GM12873 (cell line): Measurements from ENCODE around the gene NUP50.

Experiments
- TF ChIP-seq, protein P1 (sequence below): IDR thresholded peaks from 2 replicates; pipeline ENCODE4 v1.5.1; 2012; ENCODE audit warnings: low read depth, mild to moderate bottlenecking, moderate library complexity, low read length, control low read depth; ENCODE audit not compliant: insufficient read depth; ENCODE audit errors: missing control alignments

The NUP50 gene

DNA sequence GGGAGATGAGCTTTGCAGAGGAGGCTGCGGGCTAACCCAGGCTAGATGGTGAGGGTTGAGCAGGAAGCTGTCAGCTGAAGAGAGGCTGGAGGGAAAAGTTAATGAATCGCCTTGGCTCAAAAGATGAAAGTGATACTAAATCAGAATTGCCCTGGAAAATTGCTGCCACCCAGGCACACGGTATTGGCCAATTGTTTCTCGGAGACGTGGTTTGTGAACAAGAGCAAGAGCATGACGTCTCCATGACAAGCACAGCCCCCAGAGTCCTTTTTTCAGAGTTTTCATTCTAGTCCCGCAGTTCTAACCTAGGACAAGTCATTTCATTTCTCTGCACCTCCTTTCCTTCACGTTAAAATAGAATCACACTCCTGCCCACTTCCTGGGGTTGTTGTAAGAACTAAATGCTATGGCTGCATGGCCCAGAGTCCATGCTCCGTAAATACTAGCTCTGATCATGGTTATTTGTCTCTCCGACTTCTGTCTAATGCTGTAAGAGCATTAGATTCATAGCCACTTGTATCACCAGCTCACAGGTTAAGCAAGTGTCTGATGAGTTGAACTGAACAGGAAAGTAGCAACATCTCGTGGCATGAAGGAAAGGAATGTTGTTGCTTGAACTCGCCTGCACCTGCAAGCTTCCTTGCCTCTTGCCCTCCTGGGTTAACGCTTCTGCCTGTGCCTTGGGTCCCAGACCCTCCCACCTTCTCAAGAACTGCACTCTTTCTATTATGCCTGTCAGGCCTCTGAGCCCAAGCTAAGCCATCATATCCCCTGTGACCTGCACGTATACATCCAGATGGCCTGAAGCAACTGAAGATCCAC, 33.8 kb upstream of the NUP50 start:
- TF ChIP-seq, protein P1, sequence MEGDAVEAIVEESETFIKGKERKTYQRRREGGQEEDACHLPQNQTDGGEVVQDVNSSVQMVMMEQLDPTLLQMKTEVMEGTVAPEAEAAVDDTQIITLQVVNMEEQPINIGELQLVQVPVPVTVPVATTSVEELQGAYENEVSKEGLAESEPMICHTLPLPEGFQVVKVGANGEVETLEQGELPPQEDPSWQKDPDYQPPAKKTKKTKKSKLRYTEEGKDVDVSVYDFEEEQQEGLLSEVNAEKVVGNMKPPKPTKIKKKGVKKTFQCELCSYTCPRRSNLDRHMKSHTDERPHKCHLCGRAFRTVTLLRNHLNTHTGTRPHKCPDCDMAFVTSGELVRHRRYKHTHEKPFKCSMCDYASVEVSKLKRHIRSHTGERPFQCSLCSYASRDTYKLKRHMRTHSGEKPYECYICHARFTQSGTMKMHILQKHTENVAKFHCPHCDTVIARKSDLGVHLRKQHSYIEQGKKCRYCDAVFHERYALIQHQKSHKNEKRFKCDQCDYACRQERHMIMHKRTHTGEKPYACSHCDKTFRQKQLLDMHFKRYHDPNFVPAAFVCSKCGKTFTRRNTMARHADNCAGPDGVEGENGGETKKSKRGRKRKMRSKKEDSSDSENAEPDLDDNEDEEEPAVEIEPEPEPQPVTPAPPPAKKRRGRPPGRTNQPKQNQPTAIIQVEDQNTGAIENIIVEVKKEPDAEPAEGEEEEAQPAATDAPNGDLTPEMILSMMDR, result no peak

DNA sequence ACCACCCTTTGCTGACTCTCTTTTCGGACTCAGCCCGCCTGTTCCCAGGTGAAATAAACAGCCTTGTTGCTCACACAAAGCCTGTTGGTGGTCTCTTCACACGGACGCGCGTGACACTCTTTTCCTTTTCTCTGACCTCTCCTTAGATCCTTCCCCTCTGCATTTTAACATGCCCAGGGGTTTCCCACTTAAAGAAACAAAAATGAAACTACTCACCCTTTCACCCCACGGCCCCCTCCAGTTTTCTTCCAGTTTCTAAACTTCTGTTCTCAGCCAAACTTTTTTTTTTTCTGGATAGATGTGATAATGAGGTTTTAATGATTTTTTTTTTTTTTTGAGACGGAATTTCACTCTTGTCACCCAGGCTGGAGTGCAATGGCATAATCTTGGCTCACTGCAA, 32.8 kb upstream of the NUP50 start:
- TF ChIP-seq, protein P1, result no peak

DNA sequence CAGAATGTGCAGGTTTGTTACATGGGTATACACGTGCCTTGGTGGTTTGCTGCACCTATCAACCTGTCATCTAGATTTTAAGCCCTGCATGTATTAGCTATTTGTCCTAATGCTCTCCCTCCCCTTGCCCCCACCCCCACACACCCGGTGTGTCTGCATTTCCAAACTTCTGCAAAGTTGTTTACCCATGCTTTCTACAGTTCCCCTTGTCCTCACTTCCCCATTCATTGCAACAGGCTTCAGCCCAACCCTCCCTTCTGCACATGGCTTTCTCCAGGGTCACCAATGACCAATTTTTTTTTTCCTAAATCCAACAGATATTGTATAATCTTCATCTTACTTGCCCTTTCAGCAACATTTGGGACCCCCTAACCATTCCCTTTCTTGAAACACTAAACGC, 32.0 kb upstream of the NUP50 start:
- TF ChIP-seq, protein P1, result no peak

DNA sequence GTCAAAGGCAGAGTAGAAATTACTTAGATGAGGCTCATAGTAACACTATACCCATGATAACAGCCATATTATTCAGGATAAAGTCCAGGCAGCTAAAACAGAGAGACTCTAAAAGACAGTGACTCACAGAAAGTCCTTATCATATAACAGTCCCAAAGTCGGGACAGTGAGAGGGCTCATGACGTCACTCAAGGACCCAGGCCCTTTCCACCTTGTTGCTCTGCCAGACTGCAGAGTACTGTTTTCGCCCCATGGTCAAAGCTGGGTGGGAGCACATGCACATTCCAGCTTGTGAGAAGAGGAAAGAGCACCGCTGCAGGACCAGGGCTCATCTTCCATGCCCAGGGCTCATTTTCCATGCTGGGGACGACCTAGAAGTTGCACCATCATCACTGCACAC, 29.4 kb upstream of the NUP50 start:
- TF ChIP-seq, protein P1, result no peak

DNA sequence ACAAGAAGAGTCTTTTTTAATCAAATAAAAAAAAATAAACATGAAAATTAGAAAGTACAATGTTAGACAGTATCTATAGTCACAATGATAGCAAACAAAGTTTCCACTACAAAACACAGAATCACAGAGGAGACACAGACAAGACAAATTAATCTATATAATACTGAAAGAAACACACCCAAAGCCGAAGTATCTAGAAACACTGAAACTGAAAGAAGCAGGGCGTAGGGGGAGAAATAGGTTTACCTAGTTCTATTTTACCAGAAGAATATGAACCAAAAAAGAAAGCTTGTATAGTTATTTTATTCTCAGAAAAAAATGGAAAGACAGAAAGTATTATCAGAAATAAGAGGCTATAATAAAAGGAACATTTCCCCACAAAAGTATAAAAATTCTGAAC, 27.1 kb upstream of the NUP50 start:
- TF ChIP-seq, protein P1, result no peak

DNA sequence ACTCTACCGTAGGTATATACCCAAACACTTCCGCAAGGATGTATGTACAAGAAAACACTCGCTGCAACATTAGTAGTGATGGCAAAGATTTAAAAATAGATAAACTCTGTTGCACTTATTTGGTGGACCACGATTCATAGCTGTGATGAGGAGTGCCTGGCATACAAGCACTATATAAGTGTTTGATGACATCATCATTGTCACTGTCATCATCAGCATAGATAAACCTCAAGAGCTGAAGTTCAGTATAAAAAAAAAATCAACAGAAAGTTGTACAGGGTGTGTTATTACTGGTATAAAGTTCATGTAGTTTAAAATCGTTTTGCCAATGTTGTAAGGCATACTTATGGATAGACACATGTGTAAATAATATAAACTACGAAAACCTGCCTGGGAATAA, 24.0 kb upstream of the NUP50 start:
- TF ChIP-seq, protein P1, result no peak

DNA sequence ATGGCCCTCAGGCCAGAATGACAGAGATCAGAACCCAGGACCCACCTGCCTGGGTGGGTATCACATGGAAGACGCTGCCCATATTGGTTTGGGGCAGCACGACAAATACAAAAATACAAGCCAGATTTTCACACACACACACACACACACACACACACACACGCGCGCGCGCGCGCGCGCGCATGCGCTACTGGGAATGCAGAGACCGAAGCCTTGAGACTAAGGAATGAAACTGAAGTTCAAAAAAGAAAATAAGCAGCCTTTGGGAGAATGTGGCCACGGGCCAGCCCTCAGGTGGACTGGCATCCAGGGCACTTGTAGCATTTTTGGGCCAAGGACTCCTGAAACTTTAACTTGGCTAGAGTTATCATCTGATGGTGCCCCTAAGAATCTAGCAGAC, 21.3 kb upstream of the NUP50 start:
- TF ChIP-seq, protein P1, result no peak
